C4-2B (cell line): Measurements from ENCODE around the gene PPM1L.

ENCODE experiments used
- ZFX ChIP-seq: fragments of 450-650 bp; IDR thresholded peaks from 2 replicates; pipeline ENCODE4 v1.6.1; 2017
- TF ChIP-seq, protein P1 (sequence below): fragments of 450-650 bp; conservative IDR thresholded peaks from 2 replicates; pipeline ENCODE4 v1.5.1; 2017; ENCODE audit warnings: mild to moderate bottlenecking

DNA sequence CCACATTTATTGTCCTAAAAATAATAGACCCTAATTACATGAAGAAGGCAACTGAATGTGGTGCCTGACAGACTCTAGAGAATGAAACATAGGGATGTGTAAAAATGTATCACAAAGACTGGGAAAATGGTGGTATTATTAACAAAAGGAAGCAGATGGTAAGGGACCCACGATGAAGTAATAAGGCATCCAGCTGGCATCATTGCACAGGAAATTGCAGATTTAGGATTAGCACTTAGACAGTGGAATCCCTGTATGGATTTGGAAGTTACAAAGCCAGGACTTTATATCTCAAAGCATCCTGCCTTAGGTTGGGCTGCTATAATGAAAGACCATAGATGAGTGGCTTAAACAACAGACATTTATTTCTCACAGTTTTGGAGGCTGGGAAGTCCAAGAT is 104.3 kb downstream of the PPM1L start:
- TF ChIP-seq, protein P1, sequence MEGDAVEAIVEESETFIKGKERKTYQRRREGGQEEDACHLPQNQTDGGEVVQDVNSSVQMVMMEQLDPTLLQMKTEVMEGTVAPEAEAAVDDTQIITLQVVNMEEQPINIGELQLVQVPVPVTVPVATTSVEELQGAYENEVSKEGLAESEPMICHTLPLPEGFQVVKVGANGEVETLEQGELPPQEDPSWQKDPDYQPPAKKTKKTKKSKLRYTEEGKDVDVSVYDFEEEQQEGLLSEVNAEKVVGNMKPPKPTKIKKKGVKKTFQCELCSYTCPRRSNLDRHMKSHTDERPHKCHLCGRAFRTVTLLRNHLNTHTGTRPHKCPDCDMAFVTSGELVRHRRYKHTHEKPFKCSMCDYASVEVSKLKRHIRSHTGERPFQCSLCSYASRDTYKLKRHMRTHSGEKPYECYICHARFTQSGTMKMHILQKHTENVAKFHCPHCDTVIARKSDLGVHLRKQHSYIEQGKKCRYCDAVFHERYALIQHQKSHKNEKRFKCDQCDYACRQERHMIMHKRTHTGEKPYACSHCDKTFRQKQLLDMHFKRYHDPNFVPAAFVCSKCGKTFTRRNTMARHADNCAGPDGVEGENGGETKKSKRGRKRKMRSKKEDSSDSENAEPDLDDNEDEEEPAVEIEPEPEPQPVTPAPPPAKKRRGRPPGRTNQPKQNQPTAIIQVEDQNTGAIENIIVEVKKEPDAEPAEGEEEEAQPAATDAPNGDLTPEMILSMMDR: no peak
- no peak for TF ChIP-seq ZFX
